HCEC 1CT (cell line): ENCODE measurements around the gene MLLT3.
A peak's percentile ranks its signal among the peaks of the same experiment; 100 is the strongest.

ENCODE experiments used
- DNase-seq: peaks from one replicate; pipeline ENCODE4 v3.0.0-alpha.2; 2017

MLLT3 gene

GRCh38 chr9:20472342-20473045 is 149.8 kb downstream of the MLLT3 start:
- no peak for DNase-seq

GRCh38 chr9:20466328-20467008 is 155.8 kb downstream of the MLLT3 start:
- DNase-seq, result no peak

GRCh38 chr9:20464242-20464641 is 158.1 kb downstream of the MLLT3 start:
- DNase-seq, result no peak

GRCh38 chr9:20463823-20464222 is 158.5 kb downstream of the MLLT3 start:
- no peak for DNase-seq

GRCh38 chr9:20462410-20462809 is 159.9 kb downstream of the MLLT3 start:
- no peak for DNase-seq

GRCh38 chr9:20447291-20447690 is 175.0 kb downstream of the MLLT3 start:
- DNase-seq, result peak; percentile 1

- DNase-seq, result no peak
Measured at GRCh38 chr9:20446248-20446647, 176.1 kb downstream of the MLLT3 start.

GRCh38 chr9:20442461-20443319 is 179.6 kb downstream of the MLLT3 start:
- DNase-seq, result no peak

GRCh38 chr9:20441711-20442423 is 180.4 kb downstream of the MLLT3 start:
- no peak for DNase-seq

- no peak for DNase-seq
Measured at GRCh38 chr9:20441166-20441565, 181.1 kb downstream of the MLLT3 start.

GRCh38 chr9:20437476-20437875 is 184.8 kb downstream of the MLLT3 start:
- DNase-seq, result no peak

- no peak for DNase-seq
Measured at GRCh38 chr9:20436476-20437195, 185.7 kb downstream of the MLLT3 start.

GRCh38 chr9:20428976-20429375 is 193.3 kb downstream of the MLLT3 start:
- DNase-seq, result no peak

- DNase-seq, result no peak
Measured at GRCh38 chr9:20427359-20427758, 194.9 kb downstream of the MLLT3 start.

GRCh38 chr9:20426019-20426418 is 196.3 kb downstream of the MLLT3 start:
- no peak for DNase-seq

GRCh38 chr9:20419533-20419932 is 202.8 kb downstream of the MLLT3 start:
- DNase-seq, result no peak

GRCh38 chr9:20418485-20418884 is 203.8 kb downstream of the MLLT3 start:
- DNase-seq, result no peak

- no peak for DNase-seq
Measured at GRCh38 chr9:20417373-20418080, 204.8 kb downstream of the MLLT3 start.

GRCh38 chr9:20414150-20414549 is 208.1 kb downstream of the MLLT3 start:
- DNase-seq, result no peak

- no peak for DNase-seq
Measured at GRCh38 chr9:20409321-20410092, 212.8 kb downstream of the MLLT3 start.

GRCh38 chr9:20408513-20408912 is 213.8 kb downstream of the MLLT3 start:
- no peak for DNase-seq
